Cardiac muscle cell (in vitro differentiated cells and primary cell): ENCODE results near the gene NDUFA12. TPM values are rescaled to one million over a fixed set of nuclear protein-coding genes. Genes with fewer than 3 reads are reported as not detected.
A peak's percentile ranks its signal among the peaks of the same experiment; 100 is the strongest.

Experiments
- DNase-seq, 2 donors: peaks; one replicate each; pipeline versions ENCODE4 v3.0.0 to v3.0.0-alpha.2; 2010 to 2017; ENCODE audit warnings: low read depth in 1 of 2, low spot score in 1 of 2
- H3K27ac ChIP-seq: fragments of 200-600 bp; sonication (generic); 2 replicates; pipeline ENCODE4 v1.5.1; 2016
- H3K27me3 ChIP-seq: fragments of 200-600 bp; sonication (generic); 2 replicates; pipeline ENCODE4 v1.6.0; 2016; ENCODE audit warnings: control low read depth
- H3K36me3 ChIP-seq: fragments of 200-600 bp; sonication (generic); 2 replicates; pipeline ENCODE4 v1.5.1; 2016; ENCODE audit warnings: control low read depth
- H3K4me1 ChIP-seq: fragments of 200-600 bp; sonication (generic); 2 replicates; pipeline ENCODE4 v1.8.1; 2017; ENCODE audit warnings: low read depth, mild to moderate bottlenecking, mixed run types
- H3K4me3 ChIP-seq: fragments of 200-600 bp; sonication (generic); 2 replicates; pipeline ENCODE4 v1.5.1; 2016; ENCODE audit warnings: mild to moderate bottlenecking
- H3K9me3 ChIP-seq: fragments of 200-600 bp; sonication (generic); 2 replicates; pipeline ENCODE4 v1.5.1; 2017; ENCODE audit warnings: low read depth, mild to moderate bottlenecking, control low read depth
- CTCF ChIP-seq: IDR thresholded peaks from 2 replicates; pipeline ENCODE4 v1.5.1; 2012; ENCODE audit warnings: low read depth, mild to moderate bottlenecking, low read length
- polyA plus RNA-seq: library from polyadenylated mRNA; unstranded; fragments of >200 nt; fragmentation: Nextera tagmentation; extraction: Ambion mirVana; gene quantifications from 2 replicates; pipeline ENCODE4 v1.2.1, GENCODE V29; 2016
- total RNA-seq: library from RNA; depleted of rRNA; stranded (reverse); fragments of >200 nt; gene quantifications from 2 replicates; pipeline ENCODE4 v1.2.3, GENCODE V29; 2016

NDUFA12 gene
- total and polyA plus RNA-seq, 2 experiments from 2014 or later: 157 to 321 TPM

GRCh38 chr12:94954948-94955592, 48.4 kb downstream of the NDUFA12 start:
- DNase-seq: no peak
- H3K9me3 ChIP-seq: no peaks in the 10 kb centered on the region
- H3K4me1 ChIP-seq: peaks cover 7% of the 10 kb centered on the region
- H3K4me3 ChIP-seq: no peak overlapping the region
- H3K27me3 ChIP-seq: no peaks in the 10 kb centered on the region
- TF ChIP-seq CTCF: no peak
- H3K27ac ChIP-seq: no peak overlapping the region
- no peaks in the 10 kb centered on the region for H3K36me3 ChIP-seq

DNA sequence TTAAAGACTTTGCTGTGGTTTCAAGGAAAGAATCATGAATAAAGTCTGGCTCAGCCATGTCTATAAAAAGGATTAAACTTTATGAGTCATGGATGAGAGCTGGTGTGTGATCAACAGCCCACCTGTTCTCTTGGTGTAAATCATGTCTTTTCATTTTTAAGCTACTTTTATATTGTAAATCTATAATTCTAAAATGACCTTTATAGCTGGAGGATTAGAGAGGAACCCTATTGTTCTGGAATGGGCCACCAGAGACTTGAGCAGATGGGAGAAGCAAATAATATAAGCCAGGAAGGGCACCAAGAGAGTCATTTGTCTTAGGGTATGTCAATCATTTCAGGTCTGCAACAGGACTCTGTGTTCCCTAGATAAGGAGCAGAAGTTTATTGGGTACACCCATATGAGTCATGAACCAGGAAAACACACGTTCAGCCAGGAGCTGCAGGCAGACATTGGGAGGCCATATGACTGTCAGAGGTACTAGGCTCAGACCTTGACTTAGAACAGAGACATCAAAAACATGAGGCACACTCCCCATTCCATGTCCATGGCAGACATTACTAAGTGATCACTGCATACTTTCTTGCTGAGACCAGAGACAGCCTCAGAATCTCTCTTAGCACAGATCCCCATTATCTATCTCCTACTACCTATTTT, 49.3 kb downstream of the NDUFA12 start:
- Histone ChIP-seq H3K36me3 (no peaks in the 10 kb centered on the region), H3K27me3 (no peaks in the 10 kb centered on the region), H3K4me1 (peaks cover 7% of the 10 kb centered on the region), H3K9me3 (no peaks in the 10 kb centered on the region), H3K27ac (no peak overlapping the region), H3K4me3 (no peak overlapping the region)
- TF ChIP-seq CTCF: no peak
- peak in 1 of 2 donors; percentile 36 for DNase-seq

- Histone ChIP-seq H3K9me3 (no peaks in the 10 kb centered on the region), H3K27me3 (no peaks in the 10 kb centered on the region), H3K4me1 (peaks cover 7% of the 10 kb centered on the region), H3K27ac (no peak overlapping the region), H3K36me3 (no peaks in the 10 kb centered on the region), H3K4me3 (no peak overlapping the region)
- TF ChIP-seq CTCF: no peak
- peak in 1 of 2 donors; percentile 6 for DNase-seq
Measured at GRCh38 chr12:94952325-94952724, 51.2 kb downstream of the NDUFA12 start.

DNA sequence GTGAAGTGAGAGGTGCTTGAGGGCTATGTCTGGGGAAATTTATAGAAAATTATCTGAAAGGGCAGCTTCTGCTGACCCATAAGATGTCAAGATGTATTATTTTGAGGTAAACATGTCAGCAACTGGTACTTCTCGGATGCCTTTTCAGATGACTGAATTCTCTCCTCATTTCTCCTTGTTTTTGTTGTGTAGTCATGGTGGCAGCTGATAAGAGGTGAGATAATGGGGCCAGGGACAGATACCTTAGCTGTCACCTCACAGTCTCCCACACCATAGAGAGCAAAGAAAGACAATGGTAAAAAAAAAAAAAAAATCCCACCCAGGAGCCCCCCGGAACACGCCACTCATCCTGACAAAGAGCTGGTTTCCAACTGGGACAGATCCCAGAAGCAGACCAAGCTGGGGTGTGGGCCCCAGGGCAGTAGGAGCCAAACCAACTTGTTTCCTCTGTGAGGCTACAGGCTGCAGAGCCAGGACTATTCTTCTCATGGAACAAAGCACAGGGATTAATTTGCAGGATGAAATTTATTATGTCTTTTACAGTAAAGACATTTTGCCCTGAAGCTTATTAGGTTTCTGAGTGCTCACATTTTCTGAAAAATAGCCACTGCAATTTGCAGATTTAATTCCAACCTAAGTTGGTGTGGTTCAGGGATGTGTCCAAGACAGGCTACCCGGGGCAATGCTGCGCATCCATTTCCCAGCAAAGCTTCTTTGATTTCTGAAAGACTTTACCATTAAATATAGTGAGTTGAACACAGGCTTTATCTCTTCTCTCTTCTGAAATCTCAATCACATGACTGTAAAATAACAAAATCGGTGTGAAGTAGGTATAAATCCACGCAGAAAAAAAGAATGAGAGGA, 52.2 kb downstream of the NDUFA12 start:
- H3K9me3 ChIP-seq: no peaks in the 10 kb centered on the region
- TF ChIP-seq CTCF: no peak
- peaks cover 7% of the 10 kb centered on the region for H3K4me1 ChIP-seq
- H3K4me3 ChIP-seq: no peak overlapping the region
- H3K36me3 ChIP-seq: no peaks in the 10 kb centered on the region
- DNase-seq: no peak
- no peak overlapping the region for H3K27ac ChIP-seq
- H3K27me3 ChIP-seq: no peaks in the 10 kb centered on the region

- H3K9me3 ChIP-seq: no peaks in the 10 kb centered on the region
- DNase-seq: peak in 1 of 2 donors; percentile 15
- no peak for TF ChIP-seq CTCF
- peaks cover 7% of the 10 kb centered on the region for H3K4me1 ChIP-seq
- H3K27ac ChIP-seq: no peak overlapping the region
- no peaks in the 10 kb centered on the region for H3K27me3 ChIP-seq
- H3K36me3 ChIP-seq: no peaks in the 10 kb centered on the region
- no peak overlapping the region for H3K4me3 ChIP-seq
Measured at GRCh38 chr12:94948232-94948810, 55.2 kb downstream of the NDUFA12 start.
